ENCODE measurements around the gene SLC22A16.

SLC22A16 gene

GRCh38 chr6:110432285-110432900 lies 44.0 kb downstream of the SLC22A16 start:
- peak; percentile 89 for DNase-seq (ENCODE audit: low read depth)
- TF ChIP-seq MYC (IDR thresholded peaks at IDR 0.05; ENCODE audit: low read depth, low read length), result peak; percentile 51
- no peak for TF ChIP-seq CTCF (IDR thresholded peaks at IDR 0.05; ENCODE audit: low read depth, low read length)
- peak; percentile 37; the same call in 1 of the 2 replicates for TF ChIP-seq MAX (IDR thresholded peaks at IDR 0.05; ENCODE audit: low read depth, low read length)
- H3K4me3 ChIP-seq (ENCODE audit: low read depth, low read length), result no peak overlapping the region

GRCh38 chr6:110430741-110431140 lies 45.7 kb downstream of the SLC22A16 start:
- TF ChIP-seq MYC (IDR thresholded peaks at IDR 0.05; ENCODE audit: low read depth, low read length) (no peak), POLR2A (IDR thresholded peaks at IDR 0.05; ENCODE audit: extremely low read depth, insufficient read length) (no peak), MAX (IDR thresholded peaks at IDR 0.05; ENCODE audit: low read depth, low read length) (no peak), CTCF (IDR thresholded peaks at IDR 0.05; ENCODE audit: low read depth, low read length) (no peak)
- H3K4me3 ChIP-seq (ENCODE audit: low read depth, low read length), result no peak overlapping the region
- no peak for DNase-seq (ENCODE audit: low read depth)

GRCh38 chr6:110430236-110430635 lies 46.2 kb downstream of the SLC22A16 start:
- H3K4me3 ChIP-seq (ENCODE audit: low read depth, low read length), result no peak overlapping the region
- TF ChIP-seq POLR2A (IDR thresholded peaks at IDR 0.05; ENCODE audit: extremely low read depth, insufficient read length) (no peak), CTCF (IDR thresholded peaks at IDR 0.05; ENCODE audit: low read depth, low read length) (no peak), MAX (IDR thresholded peaks at IDR 0.05; ENCODE audit: low read depth, low read length) (no peak), MYC (IDR thresholded peaks at IDR 0.05; ENCODE audit: low read depth, low read length) (no peak)
- no peak for DNase-seq (ENCODE audit: low read depth)

GRCh38 chr6:110428153-110428552 lies 48.3 kb downstream of the SLC22A16 start:
- H3K4me3 ChIP-seq (ENCODE audit: low read depth, low read length), result no peak overlapping the region
- TF ChIP-seq MAX (IDR thresholded peaks at IDR 0.05; ENCODE audit: low read depth, low read length), result no peak
- no peak for TF ChIP-seq CTCF (IDR thresholded peaks at IDR 0.05; ENCODE audit: low read depth, low read length)
- TF ChIP-seq POLR2A (IDR thresholded peaks at IDR 0.05; ENCODE audit: extremely low read depth, insufficient read length), result no peak
- no peak for TF ChIP-seq MYC (IDR thresholded peaks at IDR 0.05; ENCODE audit: low read depth, low read length)
- no peak for DNase-seq (ENCODE audit: low read depth)

- DNase-seq (ENCODE audit: low read depth), result no peak
- TF ChIP-seq MAX (IDR thresholded peaks at IDR 0.05; ENCODE audit: low read depth, low read length) (no peak), CTCF (IDR thresholded peaks at IDR 0.05; ENCODE audit: low read depth, low read length) (no peak), MYC (IDR thresholded peaks at IDR 0.05; ENCODE audit: low read depth, low read length) (no peak), POLR2A (IDR thresholded peaks at IDR 0.05; ENCODE audit: extremely low read depth, insufficient read length) (no peak)
- no peak overlapping the region for H3K4me3 ChIP-seq (ENCODE audit: low read depth, low read length)
These were observed 50.6 kb downstream of the SLC22A16 start for GRCh38 chr6:110425816-110426215.

Data from NB4 (cell line).